G401.6 (cell line): ENCODE measurements around the gene MYO1E.

ENCODE experiments used
- FAIRE-seq: peaks from 2 replicates; lab custom pipeline; 2012; peaks lifted over from hg19 to GRCh38; lab: Jason Lieb, UNC

The MYO1E gene

GRCh38 chr15:59259137-59259943 is 113.3 kb downstream of the MYO1E start:
- FAIRE-seq, result no peak

GRCh38 chr15:59258317-59258716 is 114.4 kb downstream of the MYO1E start:
- FAIRE-seq, result no peak

GRCh38 chr15:59257140-59257539 is 115.5 kb downstream of the MYO1E start:
- FAIRE-seq, result no peak

- no peak for FAIRE-seq
Measured at GRCh38 chr15:59256482-59256881, 116.2 kb downstream of the MYO1E start.

GRCh38 chr15:59255680-59256336 is 116.9 kb downstream of the MYO1E start:
- FAIRE-seq, result no peak

GRCh38 chr15:59252137-59252536 is 120.5 kb downstream of the MYO1E start:
- FAIRE-seq, result no peak

- FAIRE-seq, result no peak
Measured at GRCh38 chr15:59251001-59251845, 121.4 kb downstream of the MYO1E start.

- no peak for FAIRE-seq
Measured at GRCh38 chr15:59250249-59250648, 122.4 kb downstream of the MYO1E start.

GRCh38 chr15:59249816-59250215 is 122.9 kb downstream of the MYO1E start:
- no peak for FAIRE-seq

GRCh38 chr15:59247364-59247763 is 125.3 kb downstream of the MYO1E start:
- peak; percentile 66 for FAIRE-seq

- FAIRE-seq, result no peak
Measured at GRCh38 chr15:59245559-59245958, 127.1 kb downstream of the MYO1E start.

- FAIRE-seq, result no peak
Measured at GRCh38 chr15:59244337-59244736, 128.3 kb downstream of the MYO1E start.

GRCh38 chr15:59243622-59244021 is 129.0 kb downstream of the MYO1E start:
- FAIRE-seq, result no peak

- FAIRE-seq, result no peak
Measured at GRCh38 chr15:59242649-59243048, 130.0 kb downstream of the MYO1E start.

- FAIRE-seq, result no peak
Measured at GRCh38 chr15:59240036-59240435, 132.6 kb downstream of the MYO1E start.

- no peak for FAIRE-seq
Measured at GRCh38 chr15:59237924-59238331, 134.7 kb downstream of the MYO1E start.

GRCh38 chr15:59237119-59237855 is 135.4 kb downstream of the MYO1E start:
- no peak for FAIRE-seq

- no peak for FAIRE-seq
Measured at GRCh38 chr15:59236394-59236793, 136.3 kb downstream of the MYO1E start.

GRCh38 chr15:59232476-59232875 is 140.2 kb downstream of the MYO1E start:
- no peak for FAIRE-seq

GRCh38 chr15:59230531-59231055 is 142.1 kb downstream of the MYO1E start:
- FAIRE-seq, result no peak

GRCh38 chr15:59229453-59229852 is 143.2 kb downstream of the MYO1E start:
- no peak for FAIRE-seq

- FAIRE-seq, result no peak
Measured at GRCh38 chr15:59229015-59229414, 143.7 kb downstream of the MYO1E start.
